GM13977 (cell line): Measurements from ENCODE around the gene RGS7.

ENCODE experiments used
- DNase-seq: peaks from one replicate; pipeline ENCODE4 v3.0.0; 2012; ENCODE audit warnings: low spot score
- CTCF ChIP-seq: IDR thresholded peaks from 2 replicates; pipeline ENCODE4 v1.5.1; 2012; ENCODE audit warnings: mild to moderate bottlenecking, control low read depth; ENCODE audit not compliant: insufficient read depth; ENCODE audit errors: extremely low read depth, missing control alignments
- in situ Hi-C: fragments of 300-500 bp; cut with MboI; formaldehyde crosslinking; loops from one replicate; pipeline ENCODE4 v1.12.0; 2022; ENCODE audit warnings: low sequenced_read_pairs, low pct_unique_long_range_greater_than_20kb, mixed read lengths, inconsistent platforms; ENCODE audit not compliant: unreplicated experiment

The RGS7 gene

DNA sequence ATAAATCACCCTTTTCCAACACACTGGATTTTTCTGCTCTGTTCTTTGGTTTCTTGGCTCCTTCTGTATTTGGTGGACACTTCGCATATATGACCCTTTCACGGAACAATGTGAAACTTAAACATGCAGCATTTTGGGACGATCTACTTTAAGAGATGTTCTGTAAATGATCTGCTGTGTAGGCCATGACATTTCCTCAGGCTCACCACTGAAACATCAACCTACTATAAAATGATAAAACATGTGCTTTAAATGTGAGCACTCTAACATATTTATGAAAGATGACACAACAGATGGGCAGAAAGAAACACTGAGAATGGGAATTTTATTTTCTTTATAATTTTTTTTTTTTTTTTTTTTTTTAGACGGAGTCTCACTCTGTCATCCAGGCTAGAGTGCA, 428.7 kb downstream of the RGS7 start:
- DNase-seq, result no peak
- in situ Hi-C loops, result no loop called here
- no peak for TF ChIP-seq CTCF

DNA sequence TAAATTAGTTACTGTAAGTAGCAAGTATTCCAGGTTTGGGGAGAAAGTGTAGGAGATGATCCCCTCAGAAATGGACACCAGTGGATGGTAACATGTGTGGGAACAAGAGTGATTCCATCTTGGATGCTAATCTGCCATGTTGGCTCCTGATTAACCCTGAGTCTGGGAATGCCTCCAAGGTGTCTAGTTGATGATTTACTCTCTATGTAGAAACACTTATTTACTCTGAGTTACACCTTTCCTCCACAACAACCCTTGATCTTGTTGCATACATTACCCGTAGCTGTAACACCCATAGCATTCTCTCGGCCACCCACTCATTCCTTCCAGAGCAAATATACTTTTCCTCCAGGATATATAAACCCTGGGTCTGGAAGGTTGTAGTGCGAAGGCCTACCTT, 429.2 kb downstream of the RGS7 start:
- TF ChIP-seq CTCF, result no peak
- in situ Hi-C loops, result no loop called here
- DNase-seq, result no peak

DNA sequence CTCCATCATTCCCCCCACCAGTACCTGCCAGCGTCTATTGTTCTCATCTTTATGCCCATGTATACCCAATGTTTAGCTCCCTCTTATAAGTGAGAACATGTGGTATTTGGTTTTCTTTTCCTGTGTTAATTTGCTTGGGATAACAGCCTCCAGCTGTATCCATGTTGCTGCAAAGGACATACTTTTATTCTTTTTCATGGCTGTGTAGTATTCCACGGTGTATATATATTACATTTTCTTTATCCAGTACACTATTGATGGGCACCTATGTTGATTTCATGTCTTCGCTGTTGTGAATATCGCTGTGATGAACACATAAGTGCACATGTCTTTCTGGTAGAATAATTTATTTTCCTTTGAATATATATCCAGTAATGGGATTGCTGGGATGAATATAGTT, 431.7 kb downstream of the RGS7 start:
- no peak for DNase-seq
- in situ Hi-C loops, result no loop called here
- no peak for TF ChIP-seq CTCF

- TF ChIP-seq CTCF, result no peak
- no peak for DNase-seq
- in situ Hi-C loops, result no loop called here
Measured at GRCh38 chr1:240917976-240918375, 439.0 kb downstream of the RGS7 start.

DNA sequence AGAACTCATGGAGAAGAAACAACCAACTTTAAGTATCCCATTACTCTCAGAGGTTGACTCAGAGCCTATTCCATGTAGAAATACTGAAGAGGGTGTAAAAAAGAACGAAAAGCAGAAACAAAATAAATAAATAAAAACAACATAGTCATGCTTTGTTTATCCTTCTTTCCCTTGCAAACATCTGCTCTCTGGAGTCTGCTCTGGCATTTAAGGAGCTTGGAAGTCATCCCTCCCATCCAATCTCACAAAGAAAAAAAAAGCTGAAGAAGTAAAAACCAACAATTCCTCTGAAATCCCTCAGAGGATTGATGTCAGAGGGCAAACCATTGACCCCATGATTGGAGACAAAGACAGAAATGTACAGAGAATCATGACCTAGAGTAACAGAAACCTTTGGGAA, 442.5 kb downstream of the RGS7 start:
- in situ Hi-C loops, result no loop called here
- TF ChIP-seq CTCF, result no peak
- no peak for DNase-seq

GRCh38 chr1:240912821-240913220, 444.2 kb downstream of the RGS7 start:
- in situ Hi-C loops, result no loop called here

More at GRCh38 chr1:240912821-240913220, 444.2 kb downstream of the RGS7 start:
- DNase-seq, result no peak
- no peak for TF ChIP-seq CTCF
